H1 (cell line): Measurements from ENCODE around the gene GNG10. TPM values are rescaled to one million over a fixed set of nuclear protein-coding genes. Genes with fewer than 3 reads are reported as not detected.

Experiments used
- CTCF ChIA-PET: fragments of 300-600 bp; sonication (Branson Sonifier 250); formaldehyde crosslinking; loops from one replicate; lab custom pipeline; 2021; ENCODE audit not compliant: partially characterized antibody; lab: Charles Lee
- POLR2A ChIA-PET: fragments of 300-600 bp; sonication (Branson Sonifier 250); formaldehyde crosslinking; loops from one replicate; lab custom pipeline; 2021; ENCODE audit warnings: inconsistent platforms; ENCODE audit not compliant: partially characterized antibody; lab: Charles Lee
- DNase-seq, 2 experiments: peaks; one replicate each; pipeline versions ENCODE4 v3.0.0 to v3.0.0-alpha.2; 2010 to 2022; ENCODE audit warnings: low spot score in 2 of 2, low read depth in 1 of 2, mixed read lengths in 1 of 2
- FAIRE-seq: peaks from 2 replicates; lab custom pipeline; 2011; peaks lifted over from hg19 to GRCh38; lab: Jason Lieb, UNC
- H2AFZ ChIP-seq: 2 replicates; pipeline ENCODE4 v1.8.1; 2012; ENCODE audit warnings: low read length, inconsistent platforms
- H2AK5ac ChIP-seq: 2 replicates; pipeline ENCODE4 v1.6.1; 2013; ENCODE audit warnings: low read depth, low read length
- H2BK120ac ChIP-seq: replicated peaks from 2 replicates; pipeline ENCODE3; 2013; ENCODE audit warnings: low read depth, low read length, inconsistent platforms
- H2BK12ac ChIP-seq: 2 replicates; pipeline ENCODE4 v1.6.1; 2013; ENCODE audit warnings: low read depth, low read length
- H2BK15ac ChIP-seq: 2 replicates; pipeline ENCODE4 v1.6.1; 2013; ENCODE audit warnings: low read length
- H2BK20ac ChIP-seq: 2 replicates; pipeline ENCODE4 v1.6.1; 2013; ENCODE audit warnings: low read length
- H2BK5ac ChIP-seq: 2 replicates; pipeline ENCODE4 v1.6.1; 2013; ENCODE audit warnings: low read depth, low read length
- H3K14ac ChIP-seq: 2 replicates; pipeline ENCODE4 v1.6.1; 2013; ENCODE audit warnings: inconsistent platforms; ENCODE audit not compliant: insufficient read length
- H3K18ac ChIP-seq: 2 replicates; pipeline ENCODE4 v1.6.1; 2013; ENCODE audit warnings: low read length; ENCODE audit errors: extremely low read depth
- H3K23ac ChIP-seq: 2 replicates; pipeline ENCODE4 v1.6.1; 2013; ENCODE audit warnings: inconsistent platforms; ENCODE audit not compliant: insufficient read length
- H3K23me2 ChIP-seq: 2 replicates; pipeline ENCODE4 v1.6.1; 2013; ENCODE audit warnings: low read depth, low read length
- H3K27ac ChIP-seq: 2 replicates; pipeline ENCODE4 v1.6.1; 2011; ENCODE audit warnings: low read depth, low read length, inconsistent platforms
- H3K27me3 ChIP-seq, 4 experiments: replicated peaks in 1 of 4; 1 replicate in 1 of 4; 2 replicates in 3 of 4; pipeline versions ENCODE4 v1.6.1 to v1.8.1; 2011 to 2013; ENCODE audit warnings: low read length in 3 of 4, mild to moderate bottlenecking in 3 of 4, inconsistent platforms in 2 of 4, mixed read lengths in 2 of 4, moderate library complexity in 1 of 4; ENCODE audit not compliant: control insufficient read depth in 3 of 4, insufficient read depth in 3 of 4; ENCODE audit errors: extremely low read depth in 1 of 4
- H3K36me3 ChIP-seq, 4 experiments: 2 replicates each; pipeline versions ENCODE4 v1.6.1 to v1.8.1; 2011 to 2013; ENCODE audit warnings: mild to moderate bottlenecking in 4 of 4, low read length in 3 of 4, moderate library complexity in 2 of 4, control low read depth in 1 of 4, inconsistent platforms in 1 of 4; ENCODE audit not compliant: insufficient read depth in 4 of 4, control insufficient read depth in 2 of 4
- H3K4ac ChIP-seq: replicated peaks from 2 replicates; pipeline ENCODE3; 2013; ENCODE audit warnings: low read length, low read depth, mixed read lengths, inconsistent platforms; ENCODE audit not compliant: insufficient read length
- H3K4me1 ChIP-seq, 4 experiments: replicated peaks in 1 of 4; 1 replicate in 1 of 4; 2 replicates in 3 of 4; pipeline versions ENCODE4 v1.6.1 to v1.8.1; 2011 to 2013; ENCODE audit warnings: low read length in 3 of 4, inconsistent platforms in 2 of 4, mixed read lengths in 1 of 4; ENCODE audit not compliant: insufficient read depth in 4 of 4, control insufficient read depth in 3 of 4
- H3K4me2 ChIP-seq, 2 experiments: 2 replicates each; pipeline versions ENCODE4 v1.6.1 to v1.8.1; 2011 to 2013; ENCODE audit warnings: low read depth in 2 of 2, low read length in 2 of 2, control low read depth in 1 of 2, inconsistent platforms in 1 of 2, mild to moderate bottlenecking in 1 of 2; ENCODE audit not compliant: insufficient read depth in 1 of 2
- H3K4me3 ChIP-seq, 4 experiments: fragments of 200-600, 300-600 bp in 1 of 4; sonication (generic), shearing (Covaris generic), sonication (Bioruptor Twin) in 1 of 4; 2 replicates each; pipeline versions ENCODE4 v1.5.1 to v1.8.1; 2011 to 2016; ENCODE audit warnings: low read length in 4 of 4, low read depth in 3 of 4, control low read depth in 2 of 4, inconsistent platforms in 2 of 4, mild to moderate bottlenecking in 2 of 4, mixed read lengths in 1 of 4, moderate library complexity in 1 of 4; ENCODE audit not compliant: insufficient read depth in 2 of 4; ENCODE audit errors: extremely low read depth in 1 of 4
- H3K56ac ChIP-seq: replicated peaks from 2 replicates; pipeline ENCODE3; 2013; ENCODE audit warnings: low read depth, mild to moderate bottlenecking, mixed read lengths, low read length, inconsistent platforms; ENCODE audit not compliant: insufficient read length
- H3K79me1 ChIP-seq: 2 replicates; pipeline ENCODE4 v1.6.1; 2013; ENCODE audit warnings: low read depth, low read length, control low read depth
- H3K79me2 ChIP-seq, 2 experiments: 2 replicates each; pipeline versions ENCODE4 v1.6.1 to v1.8.1; 2012 to 2013; ENCODE audit warnings: low read length in 2 of 2, mild to moderate bottlenecking in 2 of 2, inconsistent platforms in 1 of 2; ENCODE audit not compliant: insufficient read depth in 2 of 2, control insufficient read depth in 1 of 2
- H3K9ac ChIP-seq, 4 experiments: replicated peaks in 1 of 4; 1 replicate in 1 of 4; 2 replicates in 3 of 4; pipeline versions ENCODE4 v1.6.1 to v1.8.1; 2011 to 2013; ENCODE audit warnings: low read depth in 3 of 4, low read length in 3 of 4, control low read depth in 2 of 4, mild to moderate bottlenecking in 2 of 4, moderate library complexity in 2 of 4, inconsistent platforms in 1 of 4; ENCODE audit errors: extremely low read depth in 1 of 4
- H3K9me3 ChIP-seq, 2 experiments: 2 replicates each; pipeline versions ENCODE4 v1.6.1 to v1.8.1; 2012 to 2013; ENCODE audit warnings: mild to moderate bottlenecking in 2 of 2, moderate library complexity in 2 of 2, control low read depth in 1 of 2, inconsistent platforms in 1 of 2, low read depth in 1 of 2, low read length in 1 of 2, mixed read lengths in 1 of 2; ENCODE audit not compliant: insufficient read depth in 2 of 2
- H4K20me1 ChIP-seq, 2 experiments: replicated peaks in 1 of 2; 2 replicates each; pipeline versions ENCODE3 to v1.8.1; 2011 to 2013; ENCODE audit warnings: inconsistent platforms in 2 of 2, low read length in 2 of 2, mild to moderate bottlenecking in 1 of 2; ENCODE audit not compliant: insufficient read depth in 2 of 2, control insufficient read depth in 1 of 2
- H4K5ac ChIP-seq: 2 replicates; pipeline ENCODE4 v1.6.1; 2013; ENCODE audit warnings: low read length, low read depth, mixed read lengths, inconsistent platforms; ENCODE audit not compliant: insufficient read length
- H4K8ac ChIP-seq: 2 replicates; pipeline ENCODE4 v1.8.0; 2013; ENCODE audit warnings: mild to moderate bottlenecking, moderate library complexity, low read length, inconsistent platforms; ENCODE audit not compliant: insufficient read depth; ENCODE audit errors: extremely low read depth
- H4K91ac ChIP-seq: replicated peaks from 2 replicates; pipeline ENCODE3; 2013; ENCODE audit warnings: low read length, mixed read lengths, inconsistent platforms; ENCODE audit not compliant: insufficient read length
- CTCF ChIP-seq, 3 experiments: IDR thresholded peaks; 1 replicate in 2 of 3; 2 replicates in 1 of 3; pipeline versions ENCODE4 v1.5.1 to v1.6.1; 2011; ENCODE audit warnings: low read length in 3 of 3, mild to moderate bottlenecking in 3 of 3, inconsistent platforms in 2 of 3, low read depth in 1 of 3, moderate library complexity in 1 of 3; ENCODE audit not compliant: insufficient read depth in 1 of 3; ENCODE audit errors: control extremely low read depth in 1 of 3
- E2F6 ChIP-seq: IDR thresholded peaks from 2 replicates; pipeline ENCODE4 v1.6.1; 2012; ENCODE audit warnings: inconsistent platforms
- GABPA ChIP-seq: IDR thresholded peaks from 2 replicates; pipeline ENCODE4 v1.6.1; 2011; ENCODE audit warnings: mild to moderate bottlenecking, low read length, moderate library complexity, borderline replicate concordance; ENCODE audit not compliant: insufficient read depth
- GTF2F1 ChIP-seq: IDR thresholded peaks from 2 replicates; pipeline ENCODE4 v1.6.1; 2012; ENCODE audit warnings: low read depth, low read length, improper control_type of control experiment, borderline replicate concordance
- RAD21 ChIP-seq, 2 experiments: IDR thresholded peaks in 1 of 2; conservative IDR thresholded peaks in 1 of 2; 2 replicates each; pipeline ENCODE4 v1.6.1; 2011; ENCODE audit warnings: low read depth in 2 of 2, low read length in 2 of 2, improper control_type of control experiment in 1 of 2, inconsistent platforms in 1 of 2, mild to moderate bottlenecking in 1 of 2, moderate library complexity in 1 of 2
- SIX5 ChIP-seq: IDR thresholded peaks from 2 replicates; pipeline ENCODE4 v1.6.1; 2011; ENCODE audit warnings: mild to moderate bottlenecking, low read depth, low read length
- SP4 ChIP-seq: IDR thresholded peaks from 2 replicates; pipeline ENCODE4 v1.6.1; 2012; ENCODE audit warnings: low read length, inconsistent platforms
- WGBS, 2 experiments: shearing (Covaris generic) in 1 of 2; methylation state at CpG; one replicate each; pipeline versions ENCODE4 v1.1.6 to v1.1.7; 2013 to 2015; ENCODE audit warnings: low lambda C conversion rate in 2 of 2, mixed read lengths in 2 of 2, inconsistent platforms in 1 of 2, low coverage in 1 of 2, missing lambda C conversion rate in 1 of 2; ENCODE audit not compliant: insufficient replicate concordance in 2 of 2, insufficient coverage in 1 of 2, insufficient read length in 1 of 2; ENCODE audit errors: extremely low coverage in 1 of 2, missing lambda C conversion rate in 1 of 2; 5-methylcytosine and 5-hydroxymethylcytosine counted together
- polyA plus RNA-seq, 7 experiments: library from polyadenylated mRNA; depleted of rRNA in 3 of 7; stranded (reverse) in 5 of 7; unstranded in 2 of 7; fragments of >200 nt in 5 of 7; fragments of 200-250 nt in 2 of 7; gene quantifications; 1 replicate in 5 of 7; 2 replicates in 1 of 7; 4 replicates in 1 of 7; pipeline versions ENCODE4 v1.2.1 to v1.2.3, GENCODE V29; 2011 to 2013; ENCODE audit warnings: missing spikeins in 2 of 7, mixed read lengths in 2 of 7
- total RNA-seq: library from RNA; stranded (reverse); fragmentation: NEBNext Ultra II Directional; extraction: Animal tissue kit (Norgen Biotek cat#: 25700); gene quantifications from 2 replicates; pipeline ENCODE4 v1.2.1, GENCODE V29; 2021

GNG10 gene
- total and polyA plus RNA-seq, 2 of the 8 experiments (the other 6 are each of a cell fraction or from before 2014, with no cell fraction given) = 24.7 to 28.5 TPM

GRCh38 chr9:111691672-111692329, 30.4 kb downstream of the GNG10 start:
- no peak overlapping the region for H2BK12ac ChIP-seq
- H3K4me3 ChIP-seq = no peak overlapping the region
- H3K79me2 ChIP-seq = no peaks in the 10 kb centered on the region
- H3K56ac ChIP-seq = no peak overlapping the region
- no peak overlapping the region for H2BK15ac ChIP-seq
- DNase-seq (no peak), FAIRE-seq (peak; percentile 62)
- no peaks in the 10 kb centered on the region for H4K20me1 ChIP-seq
- no peak overlapping the region for H4K8ac ChIP-seq
- no peak overlapping the region for H3K27ac ChIP-seq
- H3K18ac ChIP-seq = no peak overlapping the region
- no peak overlapping the region for H3K4ac ChIP-seq
- no peak overlapping the region for H3K9ac ChIP-seq
- H2BK5ac ChIP-seq = no peak overlapping the region
- H3K23me2 ChIP-seq = no peaks in the 10 kb centered on the region
- no peak overlapping the region for H2AK5ac ChIP-seq
- no peaks in the 10 kb centered on the region for H3K9me3 ChIP-seq
- H3K4me2 ChIP-seq = no peak overlapping the region
- POLR2A ChIA-PET = interaction anchor here (0.6 kb wide), 1 partner anchor 18 kb away, joined by 3 read pairs; no protein-coding TSS in a partner anchor
- no peak overlapping the region for H4K91ac ChIP-seq
- peak in 1 of 3 experiments; percentile 19; a peak in 2 of 4 replicates for TF ChIP-seq CTCF (IDR thresholded peaks at IDR 0.05; ENCODE audit: control extremely low read depth in 1 of 3, insufficient read depth in 1 of 3, low read depth in 1 of 3, low read length in 3 of 3)
- no peak for TF ChIP-seq SP4
- peak; percentile 34 to 49; a peak in 3 of 4 replicates for TF ChIP-seq RAD21 (IDR thresholded peaks at IDR 0.05 in 1 of 2, conservative IDR thresholded peaks at IDR 0.05 in 1 of 2; ENCODE audit: low read depth in 2 of 2, low read length in 2 of 2)
- TF ChIP-seq SIX5 = no peak
- TF ChIP-seq GABPA = no peak
- no peak for TF ChIP-seq E2F6
- no peak for TF ChIP-seq GTF2F1
- H3K36me3 ChIP-seq = no peaks in the 10 kb centered on the region
- H3K27me3 ChIP-seq = no peaks in the 10 kb centered on the region
- no peak overlapping the region for H3K23ac ChIP-seq
- CTCF ChIA-PET = interaction anchor here (0.6 to 1.6 kb wide), 9 partner anchors 9 to 151 kb away, joined by 3 to 8 read pairs (median 4); partner anchors contain the start of gene PTGR1
- no peak overlapping the region for H2BK120ac ChIP-seq
- H3K4me1 ChIP-seq = no peaks in the 10 kb centered on the region
- H2BK20ac ChIP-seq = no peak overlapping the region
- WGBS, 2 experiments = 71% methylated on average over 5 of the region's 5 CpGs; no CpG with 5 or more reads in 1 of the 2 experiments
- no peak overlapping the region for H4K5ac ChIP-seq
- H3K14ac ChIP-seq = no peak overlapping the region
- H3K79me1 ChIP-seq = no peaks in the 10 kb centered on the region
- H2AFZ ChIP-seq = no peak overlapping the region
